ENCODE results near the gene GTF3C5.

GRCh38 chr9:133090187-133090586 is 59.4 kb downstream of the GTF3C5 start:
- TF ChIP-seq CTCF (IDR thresholded peaks at IDR 0.05) (no peak), POLR2A (IDR thresholded peaks at IDR 0.05) (no peak)
